ENCODE results near the gene USP6.
"Not testable (repeated sequence)": the region's sequence is repeated elsewhere in the genome, so short reads cannot be mapped to it uniquely, and the experiment has no call there.

The USP6 gene

DNA sequence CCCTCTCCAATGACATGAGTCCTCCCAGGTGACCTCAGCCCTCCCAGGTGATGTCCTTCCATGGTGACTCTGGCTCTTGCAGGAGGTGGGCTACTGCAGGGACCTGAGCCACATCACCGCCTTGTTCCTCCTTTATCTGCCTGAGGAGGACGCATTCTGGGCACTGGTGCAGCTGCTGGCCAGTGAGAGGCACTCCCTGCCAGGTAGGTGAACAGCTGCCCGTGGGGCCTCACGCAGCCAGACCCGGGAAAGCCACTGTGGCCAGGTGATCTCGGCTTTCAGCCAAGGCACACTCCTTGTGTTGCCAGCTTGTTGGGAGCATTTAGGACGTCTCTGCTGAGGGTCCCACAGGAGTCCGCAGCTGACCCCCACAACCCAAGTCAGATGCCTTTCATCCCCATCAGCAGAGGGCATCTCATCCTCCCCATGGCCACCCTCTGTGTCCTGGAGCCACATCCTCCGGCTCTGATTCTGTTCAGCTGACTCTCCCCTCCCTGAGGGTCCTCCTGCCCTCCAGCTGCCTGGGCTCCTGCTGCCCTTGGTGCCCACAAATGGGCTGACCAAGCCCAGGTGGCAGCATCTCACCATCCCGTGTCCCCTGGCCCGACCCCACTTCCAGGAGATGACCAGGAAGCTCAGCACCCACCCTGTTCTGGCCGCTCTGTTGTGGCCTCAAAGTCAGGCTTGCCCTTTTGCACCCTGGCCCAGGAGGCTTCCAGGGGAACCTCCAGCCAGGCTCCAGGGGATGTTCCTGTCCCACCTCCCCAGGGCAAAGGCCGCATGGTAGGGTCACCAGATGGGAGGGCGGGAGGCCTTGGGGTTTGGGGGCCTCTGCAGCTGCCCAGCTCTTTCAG lies 20.1 kb downstream of the USP6 start:
- no peak for DNase-seq

GRCh38 chr17:5136580-5137412 lies 21.0 kb downstream of the USP6 start:
- DNase-seq: not testable (repeated sequence)

DNA sequence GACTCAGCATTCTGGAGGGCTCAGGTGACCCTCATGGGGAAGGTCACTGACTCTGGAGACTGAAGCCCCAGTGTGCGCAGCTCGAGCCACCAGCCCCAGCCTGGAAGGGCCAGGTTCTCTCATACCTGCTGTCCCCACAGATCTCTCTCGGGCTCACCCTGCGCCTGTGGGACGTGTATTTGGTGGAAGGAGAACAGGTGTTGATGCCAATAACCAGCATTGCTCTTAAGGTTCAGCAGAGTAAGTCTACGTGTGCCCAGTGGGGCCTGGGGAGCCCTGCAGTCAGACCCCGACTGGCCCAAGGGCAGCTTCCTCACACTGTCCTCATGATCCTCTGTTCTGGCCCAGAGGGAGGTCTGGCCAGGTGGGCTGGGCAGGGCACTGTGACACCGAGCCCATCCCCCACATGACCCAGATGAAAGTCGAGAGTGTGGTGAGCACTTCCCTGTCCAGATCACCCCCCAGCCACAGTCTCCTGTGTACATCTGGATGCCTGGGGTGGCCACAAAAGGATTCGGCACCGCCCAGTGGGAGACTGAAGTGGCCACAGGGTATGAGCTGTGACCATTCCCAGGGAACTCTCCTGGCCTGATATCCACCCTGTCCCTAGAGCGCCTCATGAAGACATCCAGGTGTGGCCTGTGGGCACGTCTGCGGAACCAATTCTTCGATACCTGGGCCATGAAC lies 21.8 kb downstream of the USP6 start:
- DNase-seq: not testable (repeated sequence)

DNA sequence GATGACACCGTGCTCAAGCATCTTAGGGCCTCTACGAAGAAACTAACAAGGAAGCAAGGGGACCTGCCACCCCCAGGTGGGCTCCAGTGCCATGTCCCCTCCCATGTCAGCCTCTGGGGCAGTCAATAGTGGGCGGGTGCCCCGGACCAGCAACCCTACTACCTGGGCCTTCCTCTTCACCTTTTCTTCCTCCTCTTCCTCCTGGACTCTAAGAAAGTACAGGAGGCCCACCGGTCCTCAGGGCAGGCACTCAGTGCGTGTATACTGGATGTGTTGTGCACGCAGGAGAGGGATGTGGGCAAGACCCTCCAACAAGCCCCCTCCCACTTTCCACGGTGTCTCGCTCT lies 22.3 kb downstream of the USP6 start:
- DNase-seq: not testable (repeated sequence)

DNA sequence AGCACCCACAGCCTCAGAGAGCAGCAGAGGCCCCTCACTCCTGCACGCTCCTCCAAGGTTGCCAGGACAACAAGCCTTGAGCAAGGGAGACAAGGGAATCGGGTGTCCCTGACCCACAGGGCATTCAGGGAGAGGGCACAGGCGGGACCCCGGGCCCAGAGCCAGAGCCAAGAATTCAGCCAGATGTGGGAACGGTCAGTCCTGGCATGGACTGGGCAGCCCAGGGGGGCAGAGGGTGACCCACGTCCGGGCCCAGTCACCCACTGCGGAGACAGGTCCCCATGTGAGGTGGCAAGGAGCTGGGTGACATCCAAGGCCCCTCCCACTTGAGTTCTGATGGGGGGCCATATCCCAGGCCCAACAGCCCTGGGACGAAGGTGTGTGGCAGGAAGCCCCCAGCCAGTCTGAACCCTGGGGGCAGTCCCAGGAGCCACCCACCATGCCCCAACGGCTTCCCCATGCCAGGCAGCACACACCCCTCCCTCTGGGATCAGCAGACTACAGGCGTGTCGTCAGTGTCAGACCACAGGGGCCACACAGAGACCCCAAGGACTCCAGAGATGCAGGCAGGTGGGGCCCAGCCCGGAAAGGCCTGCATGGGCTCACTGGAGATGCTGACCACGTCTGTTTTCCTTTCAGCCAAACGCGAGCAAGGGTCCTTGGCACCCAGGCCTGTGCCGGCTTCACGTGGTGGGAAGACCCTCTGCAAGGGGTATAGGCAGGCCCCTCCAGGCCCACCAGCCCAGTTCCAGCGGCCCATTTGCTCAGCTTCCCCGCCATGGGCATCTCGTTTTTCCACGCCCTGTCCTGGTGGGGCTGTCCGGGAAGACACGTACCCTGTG lies 23.0 kb downstream of the USP6 start:
- DNase-seq: no peak

DNA sequence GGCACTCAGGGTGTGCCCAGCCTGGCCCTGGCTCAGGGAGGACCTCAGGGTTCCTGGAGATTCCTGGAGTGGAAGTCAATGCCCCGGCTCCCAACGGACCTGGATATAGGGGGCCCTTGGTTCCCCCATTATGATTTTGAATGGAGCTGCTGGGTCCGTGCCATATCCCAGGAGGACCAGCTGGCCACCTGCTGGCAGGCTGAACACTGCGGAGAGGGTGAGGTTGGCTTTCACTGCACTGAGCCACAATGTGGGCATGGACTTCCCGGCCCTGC lies 23.6 kb downstream of the USP6 start:
- DNase-seq: no peak

GRCh38 chr17:5142877-5143276 lies 27.0 kb downstream of the USP6 start:
- DNase-seq: not testable (repeated sequence)

GRCh38 chr17:5146122-5146521 lies 30.3 kb downstream of the USP6 start:
- DNase-seq: not testable (repeated sequence)

DNA sequence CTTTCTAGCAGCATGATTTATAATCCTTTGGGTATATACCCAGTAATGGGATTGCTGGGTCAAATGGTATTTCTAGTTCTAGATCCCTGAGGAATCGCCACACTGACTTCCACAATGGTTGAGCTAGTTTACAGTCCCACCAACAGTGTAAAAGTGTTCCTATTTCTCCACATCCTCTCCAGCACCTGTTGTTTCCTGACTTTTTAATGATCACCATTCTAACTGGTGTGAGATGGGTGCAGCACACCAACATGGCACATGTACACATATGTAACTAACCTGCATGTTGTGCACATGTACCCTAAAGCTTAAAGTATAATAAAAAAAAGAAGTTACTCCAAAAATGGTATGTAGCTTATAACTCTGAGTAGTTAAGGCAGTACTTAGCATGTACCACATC lies 44.9 kb downstream of the USP6 start:
- DNase-seq: not testable (repeated sequence)

DNA sequence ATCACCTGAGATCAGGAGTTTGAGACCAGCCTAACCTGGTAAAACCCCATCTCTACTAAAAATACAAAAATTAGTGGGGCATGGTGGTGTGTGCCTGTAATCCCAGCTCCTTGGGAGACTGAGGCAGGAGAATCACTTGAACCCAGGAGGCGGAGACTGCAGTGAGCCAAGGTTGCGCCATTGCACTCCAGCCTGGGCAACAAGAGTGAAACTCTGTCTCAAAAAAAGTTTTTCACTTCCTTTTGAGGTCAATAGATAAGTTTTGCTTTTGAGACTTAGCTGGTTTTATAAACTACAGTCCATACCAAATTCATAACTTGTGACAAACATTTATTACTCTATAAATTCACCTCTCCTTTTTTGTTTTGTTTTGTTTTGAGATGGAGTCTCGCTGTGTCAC lies 46.0 kb downstream of the USP6 start:
- DNase-seq: not testable (repeated sequence)

DNA sequence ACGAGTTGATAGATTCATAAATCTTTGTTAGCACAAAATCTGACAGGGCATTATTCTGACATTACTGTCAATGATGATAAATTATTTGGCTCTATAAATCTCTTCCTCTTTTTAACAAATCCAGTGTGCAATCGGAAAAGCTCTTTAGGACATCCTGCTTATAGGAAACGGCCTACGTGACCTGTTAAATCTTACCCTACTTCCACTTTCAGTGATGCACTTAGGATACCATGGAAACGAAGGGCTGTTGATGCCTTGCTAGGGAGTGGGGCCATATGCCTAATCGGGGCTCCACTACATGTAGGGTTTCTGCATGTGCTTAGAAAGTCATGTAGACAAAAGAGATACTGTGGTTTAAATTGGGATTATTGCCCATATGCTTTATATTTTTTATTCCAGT lies 48.6 kb downstream of the USP6 start:
- DNase-seq: no peak

- DNase-seq: not testable (repeated sequence)
Observed at GRCh38 chr17:5165791-5166564, 50.1 kb downstream of the USP6 start.

DNA sequence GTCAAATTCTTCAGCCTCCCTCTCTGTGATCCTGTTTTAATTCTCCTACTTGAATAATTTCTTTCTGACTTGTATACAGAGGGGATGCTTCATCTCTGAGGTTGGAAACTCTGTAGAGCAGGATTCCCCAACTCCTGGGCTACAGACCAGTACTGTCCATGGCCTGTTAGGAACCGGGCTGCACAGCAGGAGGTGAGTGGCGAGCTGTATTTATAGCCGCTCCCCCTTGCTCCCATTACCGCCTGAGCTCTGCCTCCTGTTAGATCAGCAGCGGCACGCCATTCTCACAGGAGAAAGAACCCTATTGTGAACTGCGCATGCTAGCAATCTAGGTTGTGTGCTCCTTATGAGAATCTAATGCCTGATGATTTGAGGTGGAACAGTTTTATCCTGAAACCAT lies 59.2 kb downstream of the USP6 start:
- DNase-seq: not testable (repeated sequence)

DNA sequence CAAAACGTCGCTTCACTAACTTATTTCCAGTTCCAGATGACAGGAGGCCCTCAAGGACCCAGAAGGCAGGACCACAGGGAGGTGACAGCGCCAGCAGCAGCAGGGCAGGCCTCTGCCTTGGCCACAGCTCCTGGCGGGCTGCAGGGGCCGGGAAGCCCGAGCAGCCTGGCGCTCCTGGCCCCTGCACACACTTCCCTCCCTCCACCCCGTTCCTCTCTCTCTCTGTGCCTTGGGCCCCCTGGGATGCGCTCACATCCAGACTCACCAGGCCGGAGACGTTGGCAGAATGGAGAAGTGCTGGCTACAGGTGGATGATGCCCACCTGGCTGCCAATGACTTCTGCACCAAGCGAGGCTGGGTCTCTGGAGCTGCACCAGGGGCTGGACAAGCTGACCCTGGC lies 63.2 kb downstream of the USP6 start:
- DNase-seq: no peak

- no peak for DNase-seq
Observed at GRCh38 chr17:5181509-5182305, 65.9 kb downstream of the USP6 start.

DNA sequence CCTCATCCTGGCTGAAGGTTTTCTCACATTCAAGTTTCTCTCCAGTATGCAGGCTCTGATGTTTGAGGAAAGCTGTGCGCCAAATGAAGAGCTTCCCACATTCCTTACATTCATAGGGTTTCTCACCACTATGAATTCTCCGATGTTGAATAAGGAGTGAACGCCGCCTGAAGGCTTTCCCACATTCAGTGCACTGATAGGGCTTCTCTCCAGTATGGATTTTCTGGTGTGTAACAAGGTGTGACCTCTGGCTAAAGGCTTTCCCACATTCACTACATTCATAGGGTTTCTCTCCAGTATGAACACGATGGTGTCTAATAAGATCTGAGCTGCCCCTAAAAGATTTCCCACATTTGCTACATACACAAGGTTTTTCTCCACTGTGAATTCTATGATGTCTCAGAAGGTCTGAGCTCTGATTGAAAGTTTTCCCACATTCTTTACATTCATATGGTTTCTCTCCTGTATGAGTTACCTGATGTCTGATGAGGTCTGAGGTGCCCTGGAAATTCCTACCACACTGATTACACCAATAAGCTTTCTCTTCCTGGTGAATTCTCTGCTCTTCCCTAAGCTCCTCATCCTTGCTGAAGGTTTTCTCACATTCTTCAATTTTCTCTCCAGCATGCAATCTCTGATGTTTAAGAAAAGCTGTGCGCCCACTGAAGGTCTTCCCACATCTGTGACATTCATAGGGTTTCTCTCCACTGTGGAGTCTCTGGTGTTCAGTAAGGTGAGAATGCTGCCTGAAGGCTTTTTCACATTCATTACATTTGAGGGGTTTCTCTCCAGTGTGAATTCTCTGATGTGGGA lies 67.0 kb downstream of the USP6 start:
- DNase-seq: no peak

GRCh38 chr17:5183410-5183793 lies 67.6 kb downstream of the USP6 start:
- DNase-seq: no peak

DNA sequence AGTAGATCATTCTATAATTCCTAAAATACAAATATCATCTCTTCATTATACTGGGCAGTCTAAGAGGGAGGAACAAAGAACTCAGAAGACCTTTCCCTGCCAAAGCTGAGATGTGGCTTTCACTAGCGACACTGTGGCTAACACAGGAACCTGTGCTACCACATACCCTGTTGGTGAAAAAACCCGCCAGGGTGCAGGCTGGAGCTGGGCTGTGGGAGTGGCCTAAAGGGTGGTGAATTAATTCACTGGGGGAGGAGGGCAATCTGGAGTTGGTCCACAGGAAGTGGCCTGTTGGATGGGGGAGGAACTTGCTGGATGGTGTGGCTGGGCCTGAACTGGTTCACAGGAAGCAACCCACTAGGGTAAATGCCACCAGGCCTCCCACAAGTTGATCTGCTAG lies 68.5 kb downstream of the USP6 start:
- DNase-seq: no peak

- peak; percentile 94 for DNase-seq
Observed at GRCh38 chr17:5191541-5192417, 75.9 kb downstream of the USP6 start, which contains the start of gene ZNF594. TSS of gene ZNF594 (minus strand) at chr17:5191868. CDS start at chr17:5184256, 7,612 bp downstream.
